SK-N-SH (cell line): ENCODE results near the gene VEZF1. TPM values are rescaled to one million over a fixed set of nuclear protein-coding genes. Genes with fewer than 3 reads are reported as not detected.

ENCODE experiments used
- CTCF ChIA-PET: fragments of 300-600, 350-600 bp; formaldehyde crosslinking; extraction: SDS; loops from one replicate; lab custom pipeline; 2021; lab: Yijun Ruan, JAX
- POLR2A ChIA-PET: fragments of 350-600 bp; sonication (Branson Sonifier 250); formaldehyde crosslinking; extraction: SDS; loops from one replicate; lab custom pipeline; 2020; ENCODE audit warnings: antibody characterized with exemption, inconsistent platforms; lab: Yijun Ruan, JAX
- DNase-seq: peaks from one replicate; pipeline ENCODE4 v3.0.0; 2012
- H2AFZ ChIP-seq: fragments of 200-600 bp; sonication (generic); 2 replicates; pipeline ENCODE4 v1.8.1; 2016; ENCODE audit warnings: antibody characterized with exemption, mild to moderate bottlenecking, low read depth
- H3F3A ChIP-seq: fragments of 200-600 bp; sonication (generic); replicated peaks from 2 replicates; pipeline ENCODE3; 2016; ENCODE audit warnings: antibody characterized with exemption, mild to moderate bottlenecking; ENCODE audit not compliant: insufficient read depth
- H3K27ac ChIP-seq, 2 experiments: fragments of 200-500 bp in 1 of 2; fragments of 200-600 bp in 1 of 2; sonication (Bioruptor generic) in 1 of 2; sonication (generic), shearing (Covaris generic) in 1 of 2; 2 replicates each; pipeline versions ENCODE4 v1.5.1 to v1.6.1; 2014 to 2016; ENCODE audit warnings: low read depth in 2 of 2, inconsistent platforms in 1 of 2, low read length in 1 of 2, mild to moderate bottlenecking in 1 of 2, mixed read lengths in 1 of 2
- H3K27me3 ChIP-seq: fragments of 200-600 bp; sonication (generic), shearing (Covaris generic); 2 replicates; pipeline ENCODE4 v1.6.1; 2016; ENCODE audit warnings: mixed run types; ENCODE audit not compliant: insufficient read depth
- H3K36me3 ChIP-seq, 2 experiments: fragments of 200-500 bp in 1 of 2; fragments of 200-600 bp in 1 of 2; sonication (Bioruptor generic) in 1 of 2; sonication (generic) in 1 of 2; replicated peaks in 1 of 2; 2 replicates each; pipeline versions ENCODE3 to v1.5.1; 2014 to 2016; ENCODE audit warnings: low read length in 1 of 2, mild to moderate bottlenecking in 1 of 2; ENCODE audit not compliant: insufficient read depth in 2 of 2, control insufficient read depth in 1 of 2
- H3K4me1 ChIP-seq, 2 experiments: fragments of 200-500 bp in 1 of 2; fragments of 200-600 bp in 1 of 2; sonication (Bioruptor generic) in 1 of 2; sonication (generic), shearing (Covaris generic) in 1 of 2; 2 replicates each; pipeline versions ENCODE4 v1.5.1 to v1.6.1; 2014 to 2016; ENCODE audit warnings: low read depth in 1 of 2, low read length in 1 of 2, mixed run types in 1 of 2; ENCODE audit not compliant: insufficient read depth in 2 of 2, control insufficient read depth in 1 of 2
- H3K4me2 ChIP-seq: fragments of 200-600 bp; sonication (generic), shearing (Covaris generic); 2 replicates; pipeline ENCODE4 v1.6.1; 2017; ENCODE audit warnings: mixed run types
- H3K4me3 ChIP-seq, 2 experiments: fragments of 200-500 bp in 1 of 2; fragments of 200-600 bp in 1 of 2; sonication (Bioruptor generic) in 1 of 2; sonication (generic), shearing (Covaris generic) in 1 of 2; 2 replicates each; pipeline versions ENCODE4 v1.5.1 to v1.8.1; 2014 to 2016; ENCODE audit warnings: low read depth in 2 of 2, inconsistent platforms in 1 of 2, low read length in 1 of 2, mild to moderate bottlenecking in 1 of 2, mixed read lengths in 1 of 2, moderate library complexity in 1 of 2
- H3K79me2 ChIP-seq: fragments of 200-600 bp; sonication (generic); 2 replicates; pipeline ENCODE4 v1.8.1; 2017; ENCODE audit warnings: mild to moderate bottlenecking; ENCODE audit not compliant: insufficient read depth
- H3K9ac ChIP-seq: fragments of 200-600 bp; sonication (generic); 2 replicates; pipeline ENCODE4 v1.6.1; 2017; ENCODE audit warnings: mixed run types
- H3K9me2 ChIP-seq: fragments of 200-600 bp; sonication (generic); 2 replicates; pipeline ENCODE4 v1.6.1; 2017; ENCODE audit warnings: mixed run types
- H3K9me3 ChIP-seq: fragments of 200-600 bp; sonication (generic); 2 replicates; pipeline ENCODE4 v1.6.1; 2017; ENCODE audit warnings: mixed run types, mild to moderate bottlenecking, moderate library complexity
- H4K20me1 ChIP-seq: fragments of 200-600 bp; sonication (generic); 2 replicates; pipeline ENCODE4 v1.6.1; 2017; ENCODE audit warnings: mild to moderate bottlenecking, mixed run types; ENCODE audit not compliant: insufficient read depth
- ELF1 ChIP-seq: IDR thresholded peaks from 2 replicates; pipeline ENCODE4 v1.4.0; 2012
- EP300 ChIP-seq, 2 experiments: IDR thresholded peaks; 2 replicates each; pipeline versions ENCODE4 v1.4.0 to v1.6.1; 2012; ENCODE audit warnings: borderline replicate concordance in 1 of 2, low read depth in 1 of 2, low read length in 1 of 2
- FOXJ3 ChIP-seq: sonication (generic); formaldehyde crosslinking; IDR thresholded peaks from 2 replicates; pipeline ENCODE4 v1.5.1; 2020; ENCODE audit warnings: mild to moderate bottlenecking, missing genetic modification reagents
- GABPA ChIP-seq: IDR thresholded peaks from 2 replicates; pipeline ENCODE4 v1.4.0; 2012; ENCODE audit warnings: low read depth, mild to moderate bottlenecking
- GATA2 ChIP-seq: sonication (generic); formaldehyde crosslinking; IDR thresholded peaks from 2 replicates; pipeline ENCODE4 v1.5.0; 2020; ENCODE audit warnings: mild to moderate bottlenecking, missing genetic modification reagents
- IRF3 ChIP-seq: fragments of 150-350 bp; IDR thresholded peaks from 2 replicates; pipeline ENCODE4 v1.6.1; 2016; ENCODE audit warnings: mild to moderate bottlenecking, low read depth, low read length
- JUND ChIP-seq: IDR thresholded peaks from 2 replicates; pipeline ENCODE4 v1.4.0; 2012
- MEF2A ChIP-seq: IDR thresholded peaks from 2 replicates; pipeline ENCODE4 v1.4.0; 2012; ENCODE audit warnings: low read depth, borderline replicate concordance
- NFIC ChIP-seq: IDR thresholded peaks from 2 replicates; pipeline ENCODE4 v1.4.0; 2012; ENCODE audit warnings: borderline replicate concordance
- NRF1 ChIP-seq: IDR thresholded peaks from 2 replicates; pipeline ENCODE4 v1.6.1; 2012; ENCODE audit warnings: low read depth, mild to moderate bottlenecking, low read length
- POLR2AphosphoS5 ChIP-seq: IDR thresholded peaks from 2 replicates; pipeline ENCODE4 v1.6.1; 2012; ENCODE audit warnings: low read depth, low read length
- RCOR1 ChIP-seq: fragments of 150-350 bp; IDR thresholded peaks from 2 replicates; pipeline ENCODE4 v1.6.1; 2017; ENCODE audit warnings: antibody characterized with exemption, low read length
- REST ChIP-seq: IDR thresholded peaks from 2 replicates; pipeline ENCODE4 v1.6.1; 2012; ENCODE audit warnings: mild to moderate bottlenecking, low read depth, low read length, moderate library complexity
- SIN3A ChIP-seq: IDR thresholded peaks from 2 replicates; pipeline ENCODE4 v1.6.1; 2012; ENCODE audit warnings: low read depth, mild to moderate bottlenecking, low read length, moderate library complexity, borderline replicate concordance
- TCF12 ChIP-seq: IDR thresholded peaks from 2 replicates; pipeline ENCODE4 v1.4.0; 2012
- TEAD4 ChIP-seq: IDR thresholded peaks from 2 replicates; pipeline ENCODE4 v1.4.0; 2012; ENCODE audit warnings: mild to moderate bottlenecking, borderline replicate concordance; ENCODE audit not compliant: insufficient read depth
- USF2 ChIP-seq: fragments of 150-350 bp; IDR thresholded peaks from 2 replicates; pipeline ENCODE4 v1.6.1; 2017; ENCODE audit warnings: antibody characterized with exemption, low read length, low read depth, borderline replicate concordance
- WGBS: methylation state at CpG from one replicate; pipeline ENCODE4 v1.1.6; 2017; ENCODE audit warnings: low lambda C conversion rate; 5-methylcytosine and 5-hydroxymethylcytosine counted together
- polyA plus RNA-seq, 3 experiments: library from polyadenylated mRNA; depleted of rRNA; stranded (reverse); fragments of >200 nt; gene quantifications; 2 replicates each; pipeline ENCODE4 v1.2.3, GENCODE V29; 2012
- TF ChIP-seq, protein P1 (sequence below): IDR thresholded peaks from 2 replicates; pipeline ENCODE4 v1.4.0; 2012; ENCODE audit warnings: low read depth, borderline replicate concordance

Gene VEZF1
- polyA plus RNA-seq, 1 of the 3 experiments (the other 2 are of a cell fraction) = 35.1 TPM

DNA sequence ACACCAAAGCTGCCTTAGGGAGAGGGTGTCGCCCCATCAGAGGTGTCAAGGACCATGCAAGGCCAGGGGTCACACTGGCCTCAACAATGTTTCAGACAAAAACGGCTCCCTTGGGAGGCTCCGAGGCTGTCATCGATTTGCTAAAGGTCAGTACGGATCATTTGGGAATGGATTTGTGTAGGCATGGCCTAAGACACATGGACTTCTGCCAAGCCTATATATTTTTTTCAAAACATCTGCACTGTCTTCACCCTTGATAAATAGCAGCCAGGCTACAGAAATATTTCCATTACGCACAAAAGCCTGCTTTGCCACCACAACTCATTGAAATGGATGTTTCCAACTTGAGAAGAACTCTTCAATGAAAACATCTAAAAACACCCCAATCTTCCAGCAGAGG, 43.1 kb downstream of the VEZF1 start (continued):
- TF ChIP-seq TEAD4 (peak; percentile 47; the same call in 1 of the 2 replicates), NRF1 (no peak), FOXJ3 (CRISPR knock-in tag) (no peak), POLR2AphosphoS5 (peak; percentile 44; the same call in 1 of the 2 replicates), NFIC (peak; percentile 81), EP300 (IDR thresholded peaks at IDR 0.05; ENCODE audit: borderline replicate concordance in 1 of 2, low read depth in 1 of 2, low read length in 1 of 2) (peak in 1 of 2 experiments; percentile 60; a peak in 2 of 4 replicates), JUND (peak; percentile 54; the same call in 1 of the 2 replicates)
- TF ChIP-seq, protein P1, sequence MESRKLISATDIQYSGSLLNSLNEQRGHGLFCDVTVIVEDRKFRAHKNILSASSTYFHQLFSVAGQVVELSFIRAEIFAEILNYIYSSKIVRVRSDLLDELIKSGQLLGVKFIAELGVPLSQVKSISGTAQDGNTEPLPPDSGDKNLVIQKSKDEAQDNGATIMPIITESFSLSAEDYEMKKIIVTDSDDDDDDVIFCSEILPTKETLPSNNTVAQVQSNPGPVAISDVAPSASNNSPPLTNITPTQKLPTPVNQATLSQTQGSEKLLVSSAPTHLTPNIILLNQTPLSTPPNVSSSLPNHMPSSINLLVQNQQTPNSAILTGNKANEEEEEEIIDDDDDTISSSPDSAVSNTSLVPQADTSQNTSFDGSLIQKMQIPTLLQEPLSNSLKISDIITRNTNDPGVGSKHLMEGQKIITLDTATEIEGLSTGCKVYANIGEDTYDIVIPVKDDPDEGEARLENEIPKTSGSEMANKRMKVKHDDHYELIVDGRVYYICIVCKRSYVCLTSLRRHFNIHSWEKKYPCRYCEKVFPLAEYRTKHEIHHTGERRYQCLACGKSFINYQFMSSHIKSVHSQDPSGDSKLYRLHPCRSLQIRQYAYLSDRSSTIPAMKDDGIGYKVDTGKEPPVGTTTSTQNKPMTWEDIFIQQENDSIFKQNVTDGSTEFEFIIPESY = no peak
- TF ChIP-seq, all 33 proteins: peak for 8

- Histone ChIP-seq H3K4me3 (no peak overlapping the region), H3K27ac (peak overlapping the region; percentile 29 to 96; a peak in 3 of 4 replicates)
These were observed 44.4 kb downstream of the VEZF1 start for GRCh38 chr17:57943645-57944044.

More at GRCh38 chr17:57943645-57944044, 44.4 kb downstream of the VEZF1 start:
- Histone ChIP-seq H3K9ac (peak overlapping the region; percentile 40; the same call in 1 of the 2 replicates), H3K4me2 (peak overlapping the region; percentile 60; the same call in 1 of the 2 replicates), H4K20me1 (no peaks in the 10 kb centered on the region), H3K27me3 (no peaks in the 10 kb centered on the region)
- no peak for TF ChIP-seq GABPA
- TF ChIP-seq NRF1 = no peak
- no peak for TF ChIP-seq SIN3A
- TF ChIP-seq REST = no peak
- no peak for TF ChIP-seq TCF12
- no peak for TF ChIP-seq USF2
- TF ChIP-seq IRF3 = no peak
- TF ChIP-seq, protein P1 = no peak
- no peak for TF ChIP-seq EP300 (IDR thresholded peaks at IDR 0.05; ENCODE audit: borderline replicate concordance in 1 of 2, low read depth in 1 of 2, low read length in 1 of 2)
- no peak for TF ChIP-seq ELF1
- no peak for TF ChIP-seq POLR2AphosphoS5
- TF ChIP-seq TEAD4 = no peak
- no peak for TF ChIP-seq JUND
- TF ChIP-seq GATA2 (CRISPR knock-in tag) = no peak
- TF ChIP-seq RCOR1 = no peak
- TF ChIP-seq MEF2A = no peak
- TF ChIP-seq, all 33 proteins: peak for 0
- ChIA-PET POLR2A (interaction anchor here (1.5 kb wide), 1 partner anchor 11 kb away, joined by 5 read pairs; no protein-coding TSS in a partner anchor), CTCF (interaction anchor here (1.5 to 5.2 kb wide), 3 partner anchors 10 to 56 kb away, joined by 3 to 43 read pairs (median 5); partner anchors contain the start of gene CUEDC1)
- Histone ChIP-seq H3K79me2 (peaks cover 92% of the 10 kb centered on the region), H2AFZ (no peak overlapping the region), H3K4me1 (peaks cover 33 to 56% of the 10 kb centered on the region in 2 experiments), H3K9me2 (no peaks in the 10 kb centered on the region), H3K9me3 (no peaks in the 10 kb centered on the region), H3F3A (peaks cover 50% of the 10 kb centered on the region), H3K36me3 (no peaks in the 10 kb centered on the region)
- DNase-seq = no peak
- 76% methylated on average over 3 of the region's 3 CpGs for WGBS
